ENCODE measurements around the gene GABRG3. TPM values are rescaled to one million over a fixed set of nuclear protein-coding genes. Genes with fewer than 3 reads are reported as not detected.

Gene GABRG3
- total and polyA plus RNA-seq, 2 experiments from 2014 or later = 0.10 to 1.4 TPM

- TF ChIP-seq, protein P1, sequence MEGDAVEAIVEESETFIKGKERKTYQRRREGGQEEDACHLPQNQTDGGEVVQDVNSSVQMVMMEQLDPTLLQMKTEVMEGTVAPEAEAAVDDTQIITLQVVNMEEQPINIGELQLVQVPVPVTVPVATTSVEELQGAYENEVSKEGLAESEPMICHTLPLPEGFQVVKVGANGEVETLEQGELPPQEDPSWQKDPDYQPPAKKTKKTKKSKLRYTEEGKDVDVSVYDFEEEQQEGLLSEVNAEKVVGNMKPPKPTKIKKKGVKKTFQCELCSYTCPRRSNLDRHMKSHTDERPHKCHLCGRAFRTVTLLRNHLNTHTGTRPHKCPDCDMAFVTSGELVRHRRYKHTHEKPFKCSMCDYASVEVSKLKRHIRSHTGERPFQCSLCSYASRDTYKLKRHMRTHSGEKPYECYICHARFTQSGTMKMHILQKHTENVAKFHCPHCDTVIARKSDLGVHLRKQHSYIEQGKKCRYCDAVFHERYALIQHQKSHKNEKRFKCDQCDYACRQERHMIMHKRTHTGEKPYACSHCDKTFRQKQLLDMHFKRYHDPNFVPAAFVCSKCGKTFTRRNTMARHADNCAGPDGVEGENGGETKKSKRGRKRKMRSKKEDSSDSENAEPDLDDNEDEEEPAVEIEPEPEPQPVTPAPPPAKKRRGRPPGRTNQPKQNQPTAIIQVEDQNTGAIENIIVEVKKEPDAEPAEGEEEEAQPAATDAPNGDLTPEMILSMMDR (conservative IDR thresholded peaks at IDR 0.05; ENCODE audit: low read depth in 2 of 2) = no peak
- TF ChIP-seq JUNB (IDR thresholded peaks at IDR 0.05; ENCODE audit: unreplicated experiment) = no peak
- TF ChIP-seq ZNF114 (CRISPR knock-in tag; IDR thresholded peaks at IDR 0.05) = no peak
- TF ChIP-seq, protein P2, sequence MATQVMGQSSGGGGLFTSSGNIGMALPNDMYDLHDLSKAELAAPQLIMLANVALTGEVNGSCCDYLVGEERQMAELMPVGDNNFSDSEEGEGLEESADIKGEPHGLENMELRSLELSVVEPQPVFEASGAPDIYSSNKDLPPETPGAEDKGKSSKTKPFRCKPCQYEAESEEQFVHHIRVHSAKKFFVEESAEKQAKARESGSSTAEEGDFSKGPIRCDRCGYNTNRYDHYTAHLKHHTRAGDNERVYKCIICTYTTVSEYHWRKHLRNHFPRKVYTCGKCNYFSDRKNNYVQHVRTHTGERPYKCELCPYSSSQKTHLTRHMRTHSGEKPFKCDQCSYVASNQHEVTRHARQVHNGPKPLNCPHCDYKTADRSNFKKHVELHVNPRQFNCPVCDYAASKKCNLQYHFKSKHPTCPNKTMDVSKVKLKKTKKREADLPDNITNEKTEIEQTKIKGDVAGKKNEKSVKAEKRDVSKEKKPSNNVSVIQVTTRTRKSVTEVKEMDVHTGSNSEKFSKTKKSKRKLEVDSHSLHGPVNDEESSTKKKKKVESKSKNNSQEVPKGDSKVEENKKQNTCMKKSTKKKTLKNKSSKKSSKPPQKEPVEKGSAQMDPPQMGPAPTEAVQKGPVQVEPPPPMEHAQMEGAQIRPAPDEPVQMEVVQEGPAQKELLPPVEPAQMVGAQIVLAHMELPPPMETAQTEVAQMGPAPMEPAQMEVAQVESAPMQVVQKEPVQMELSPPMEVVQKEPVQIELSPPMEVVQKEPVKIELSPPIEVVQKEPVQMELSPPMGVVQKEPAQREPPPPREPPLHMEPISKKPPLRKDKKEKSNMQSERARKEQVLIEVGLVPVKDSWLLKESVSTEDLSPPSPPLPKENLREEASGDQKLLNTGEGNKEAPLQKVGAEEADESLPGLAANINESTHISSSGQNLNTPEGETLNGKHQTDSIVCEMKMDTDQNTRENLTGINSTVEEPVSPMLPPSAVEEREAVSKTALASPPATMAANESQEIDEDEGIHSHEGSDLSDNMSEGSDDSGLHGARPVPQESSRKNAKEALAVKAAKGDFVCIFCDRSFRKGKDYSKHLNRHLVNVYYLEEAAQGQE (IDR thresholded peaks at IDR 0.05; ENCODE audit: unreplicated experiment) = no peak
- no peak for TF ChIP-seq CREB1 (CRISPR knock-in tag; IDR thresholded peaks at IDR 0.05; ENCODE audit: low read depth)
- TF ChIP-seq ZNF331 (CRISPR knock-in tag; IDR thresholded peaks at IDR 0.05; ENCODE audit: low read depth) = no peak
- TF ChIP-seq ETS1 (IDR thresholded peaks at IDR 0.05) = no peak
Observed at GRCh38 chr15:27278761-27279160, 307.8 kb downstream of the GABRG3 start (continued).

DNA sequence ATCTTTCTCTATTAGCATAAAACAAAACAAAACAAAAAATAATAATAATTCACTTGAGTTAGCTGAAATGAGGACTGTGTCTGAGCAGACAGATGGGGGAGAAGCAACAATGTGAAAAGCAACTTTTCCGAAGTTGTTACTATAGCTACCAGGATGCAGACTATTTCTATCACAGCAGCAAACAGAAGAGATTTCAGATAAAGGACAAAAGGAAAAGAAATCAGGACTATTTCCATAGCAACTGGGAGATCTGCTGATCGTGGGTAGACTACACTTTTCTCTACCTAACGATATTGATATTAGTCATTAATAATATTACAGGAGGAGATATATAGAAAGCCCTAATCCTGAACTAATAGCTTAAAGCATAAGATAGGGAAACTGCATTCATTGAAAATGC is 321.7 kb downstream of the GABRG3 start:
- TF ChIP-seq NANOG (IDR thresholded peaks at IDR 0.05; ENCODE audit: borderline replicate concordance) = no peak
- TF ChIP-seq STAT1 (IDR thresholded peaks at IDR 0.05; ENCODE audit: unreplicated experiment) = no peak
- Histone ChIP-seq H3K36me3 (ENCODE audit: insufficient read depth) (no peaks in the 10 kb centered on the region), H3F3A (replicated peaks; ENCODE audit: low read depth) (no peaks in the 10 kb centered on the region), H3K4me2 (no peak overlapping the region), H3K79me2 (replicated peaks; ENCODE audit: insufficient read depth) (no peaks in the 10 kb centered on the region), H3K4me1 (ENCODE audit: insufficient read depth) (no peaks in the 10 kb centered on the region), H2AFZ (no peak overlapping the region), H3K4me3 (no peak overlapping the region), H3K27me3 (ENCODE audit: insufficient read depth) (no peaks in the 10 kb centered on the region), H4K20me1 (replicated peaks; ENCODE audit: insufficient read depth) (no peaks in the 10 kb centered on the region; the same call in 1 of the 2 replicates), H3K27ac (ENCODE audit: low read depth) (no peak overlapping the region), H3K9me2 (ENCODE audit: insufficient read depth) (no peaks in the 10 kb centered on the region)
- Mint-ChIP-seq H3K4me3 (no peak overlapping the region), H3K4me1 (no peaks in the 10 kb centered on the region), H3K27me3 (ENCODE audit: insufficient read depth, low read depth, poor library complexity) (no peaks in the 10 kb centered on the region), H3K9me3 (no peaks in the 10 kb centered on the region), H3K36me3 (ENCODE audit: low read depth) (no peaks in the 10 kb centered on the region), H3K27ac (no peak overlapping the region)
- DNase-seq (ENCODE audit: low spot score) (no peak), ATAC-seq (no peak)

Measured in GM23338 (cell line).